Naive B cell (primary cell): ENCODE results near the gene TCF15. TPM values are rescaled to one million over a fixed set of nuclear protein-coding genes. Genes with fewer than 3 reads are reported as not detected.

ENCODE experiments used
- ATAC-seq, 2 donors: fragments of 150-1000 bp; cut with Tn5 transposase; 2 replicates each; pipeline ENCODE4 v1.10.0; 2021; ENCODE audit warnings: low read depth in 2 of 2, mild to moderate bottlenecking in 2 of 2, moderate library complexity in 2 of 2
- DNase-seq: peaks from one replicate; pipeline ENCODE4 v3.0.0; 2022
- H3K27ac Mint-ChIP-seq, 6 donors: one replicate each; pipeline ENCODE4 v1.8.0; 2020 to 2022; ENCODE audit warnings: mild to moderate bottlenecking in 6 of 6, mixed read lengths in 6 of 6, moderate library complexity in 5 of 6, inconsistent platforms in 2 of 6
- H3K27me3 Mint-ChIP-seq, 3 donors: one replicate each; pipeline ENCODE4 v1.8.0; 2021 to 2022; ENCODE audit warnings: mixed read lengths in 3 of 3, mild to moderate bottlenecking in 1 of 3
- H3K36me3 Mint-ChIP-seq, 2 donors: one replicate each; pipeline ENCODE4 v1.8.0; 2020 to 2022; ENCODE audit warnings: mixed read lengths in 2 of 2, inconsistent platforms in 1 of 2, mild to moderate bottlenecking in 1 of 2
- H3K4me1 Mint-ChIP-seq, 3 donors: one replicate each; pipeline ENCODE4 v1.8.0; 2020 to 2022; ENCODE audit warnings: mixed read lengths in 3 of 3, inconsistent platforms in 1 of 3, mild to moderate bottlenecking in 1 of 3, moderate library complexity in 1 of 3
- H3K4me3 Mint-ChIP-seq, 8 donors: one replicate each; pipeline ENCODE4 v1.8.0; 2020 to 2022; ENCODE audit warnings: mild to moderate bottlenecking in 8 of 8, mixed read lengths in 8 of 8, moderate library complexity in 8 of 8, inconsistent platforms in 2 of 8
- H3K9me3 Mint-ChIP-seq, 7 donors: one replicate each; pipeline ENCODE4 v1.8.0; 2020 to 2022; ENCODE audit warnings: mixed read lengths in 7 of 7, mild to moderate bottlenecking in 5 of 7, inconsistent platforms in 2 of 7, moderate library complexity in 1 of 7
- polyA plus RNA-seq, 6 donors: library from polyadenylated mRNA; unstranded; fragments of 300-500 nt; fragmentation: Illumina TruSeq; gene quantifications; one replicate each; pipeline ENCODE4 v1.2.3, GENCODE V29; 2021; ENCODE audit warnings: low read depth in 6 of 6

Gene TCF15
- polyA plus RNA-seq, 6 donors from 2014 or later = not detected

GRCh38 chr20:576156-576555 is 34.0 kb downstream of the TCF15 start:
- Mint-ChIP-seq H3K36me3 (no peaks in the 10 kb centered on the region), H3K27ac (no peak overlapping the region), H3K9me3 (peaks cover 0 to 1% (median 0%) of the 10 kb centered on the region in 7 donors), H3K27me3 (peaks cover 28 to 50% (median 46%) of the 10 kb centered on the region in 3 donors), H3K4me1 (peaks cover 0 to 4% (median 0%) of the 10 kb centered on the region in 3 donors), H3K4me3 (no peak overlapping the region)
- ATAC-seq (no peak), DNase-seq (no peak)

GRCh38 chr20:575230-575629 is 34.9 kb downstream of the TCF15 start:
- peaks cover 0 to 1% (median 0%) of the 10 kb centered on the region in 7 donors for H3K9me3 Mint-ChIP-seq
- H3K4me1 Mint-ChIP-seq = peaks cover 0 to 4% (median 0%) of the 10 kb centered on the region in 3 donors
- ATAC-seq = no peak
- H3K27ac Mint-ChIP-seq = peak overlapping the region in 1 of 6 donors; percentile 71
- DNase-seq = no peak
- peaks cover 30 to 50% (median 46%) of the 10 kb centered on the region in 3 donors for H3K27me3 Mint-ChIP-seq
- no peak overlapping the region for H3K4me3 Mint-ChIP-seq
- no peaks in the 10 kb centered on the region for H3K36me3 Mint-ChIP-seq

GRCh38 chr20:574297-574942 is 35.7 kb downstream of the TCF15 start:
- ATAC-seq = no peak
- DNase-seq = no peak
- Mint-ChIP-seq H3K27me3 (peaks cover 36 to 55% (median 46%) of the 10 kb centered on the region in 3 donors), H3K36me3 (no peaks in the 10 kb centered on the region), H3K4me3 (no peak overlapping the region), H3K4me1 (peaks cover 0 to 4% (median 0%) of the 10 kb centered on the region in 3 donors), H3K27ac (no peak overlapping the region), H3K9me3 (peaks cover 0 to 1% (median 0%) of the 10 kb centered on the region in 7 donors)

GRCh38 chr20:573414-574296 is 36.5 kb downstream of the TCF15 start:
- H3K4me1 Mint-ChIP-seq = peaks cover 0 to 4% (median 0%) of the 10 kb centered on the region in 3 donors
- H3K4me3 Mint-ChIP-seq = no peak overlapping the region
- H3K27ac Mint-ChIP-seq = no peak overlapping the region
- DNase-seq = no peak
- no peak for ATAC-seq
- H3K9me3 Mint-ChIP-seq = no peaks in the 10 kb centered on the region
- H3K36me3 Mint-ChIP-seq = no peaks in the 10 kb centered on the region
- H3K27me3 Mint-ChIP-seq = peaks cover 37 to 63% (median 52%) of the 10 kb centered on the region in 3 donors

GRCh38 chr20:572727-573126 is 37.4 kb downstream of the TCF15 start:
- H3K27ac Mint-ChIP-seq = no peak overlapping the region
- H3K27me3 Mint-ChIP-seq = peaks cover 37 to 67% (median 53%) of the 10 kb centered on the region in 3 donors
- H3K36me3 Mint-ChIP-seq = no peaks in the 10 kb centered on the region
- DNase-seq = no peak
- ATAC-seq = no peak
- peaks cover 0 to 4% (median 0%) of the 10 kb centered on the region in 3 donors for H3K4me1 Mint-ChIP-seq
- H3K4me3 Mint-ChIP-seq = peak overlapping the region in 1 of 8 donors; percentile 12
- no peaks in the 10 kb centered on the region for H3K9me3 Mint-ChIP-seq

- peaks cover 37 to 75% (median 62%) of the 10 kb centered on the region in 3 donors for H3K27me3 Mint-ChIP-seq
- DNase-seq (no peak), ATAC-seq (no peak)
- no peak overlapping the region for H3K27ac Mint-ChIP-seq
- H3K4me1 Mint-ChIP-seq = peaks cover 0 to 4% (median 0%) of the 10 kb centered on the region in 3 donors
- H3K36me3 Mint-ChIP-seq = no peaks in the 10 kb centered on the region
- H3K4me3 Mint-ChIP-seq = peak overlapping the region in 1 of 8 donors; percentile 47
- no peaks in the 10 kb centered on the region for H3K9me3 Mint-ChIP-seq
Measured at GRCh38 chr20:571754-572441, 38.2 kb downstream of the TCF15 start.

GRCh38 chr20:568673-569415 is 41.3 kb downstream of the TCF15 start:
- ATAC-seq = no peak
- no peak overlapping the region for H3K4me3 Mint-ChIP-seq
- H3K9me3 Mint-ChIP-seq = no peaks in the 10 kb centered on the region
- no peak for DNase-seq
- peaks cover 28 to 58% (median 43%) of the 10 kb centered on the region in 3 donors for H3K27me3 Mint-ChIP-seq
- H3K4me1 Mint-ChIP-seq = peaks cover 0 to 4% (median 0%) of the 10 kb centered on the region in 3 donors
- H3K27ac Mint-ChIP-seq = no peak overlapping the region
- no peaks in the 10 kb centered on the region for H3K36me3 Mint-ChIP-seq

GRCh38 chr20:568097-568652 is 41.9 kb downstream of the TCF15 start:
- Mint-ChIP-seq H3K27me3 (peaks cover 23 to 51% (median 36%) of the 10 kb centered on the region in 3 donors), H3K4me3 (no peak overlapping the region), H3K36me3 (no peaks in the 10 kb centered on the region), H3K4me1 (peaks cover 0 to 4% (median 0%) of the 10 kb centered on the region in 3 donors), H3K9me3 (no peaks in the 10 kb centered on the region), H3K27ac (no peak overlapping the region)
- DNase-seq = no peak
- no peak for ATAC-seq

- H3K9me3 Mint-ChIP-seq = no peaks in the 10 kb centered on the region
- no peaks in the 10 kb centered on the region for H3K36me3 Mint-ChIP-seq
- peak overlapping the region in 2 of 6 donors; percentile 9 to 84 for H3K27ac Mint-ChIP-seq
- H3K27me3 Mint-ChIP-seq = peaks cover 19 to 47% (median 34%) of the 10 kb centered on the region in 3 donors
- DNase-seq = no peak
- H3K4me1 Mint-ChIP-seq = no peaks in the 10 kb centered on the region
- no peak overlapping the region for H3K4me3 Mint-ChIP-seq
- no peak for ATAC-seq
Measured at GRCh38 chr20:564192-564591, 45.9 kb downstream of the TCF15 start.

- Mint-ChIP-seq H3K4me1 (no peaks in the 10 kb centered on the region), H3K4me3 (no peak overlapping the region), H3K27me3 (peaks cover 20 to 38% (median 27%) of the 10 kb centered on the region in 3 donors), H3K9me3 (no peaks in the 10 kb centered on the region), H3K36me3 (no peaks in the 10 kb centered on the region), H3K27ac (no peak overlapping the region)
- DNase-seq = no peak
- no peak for ATAC-seq
Measured at GRCh38 chr20:563187-563586, 46.9 kb downstream of the TCF15 start.

- H3K27ac Mint-ChIP-seq = no peak overlapping the region
- H3K27me3 Mint-ChIP-seq = peaks cover 23 to 40% (median 26%) of the 10 kb centered on the region in 3 donors
Measured at GRCh38 chr20:562232-562897, 47.7 kb downstream of the TCF15 start.

More at GRCh38 chr20:562232-562897, 47.7 kb downstream of the TCF15 start:
- DNase-seq (no peak), ATAC-seq (no peak)
- Mint-ChIP-seq H3K9me3 (no peaks in the 10 kb centered on the region), H3K4me1 (no peaks in the 10 kb centered on the region), H3K4me3 (no peak overlapping the region), H3K36me3 (no peaks in the 10 kb centered on the region)
